ENCODE data around the gene LRSAM1.

Gene LRSAM1

GRCh38 chr9:127450830-127451607 lies at the start of gene LRSAM1, which contains the start of gene RPL12:
TSS of gene LRSAM1 (plus strand) at chr9:127451510. CDS start at chr9:127454528, 3,018 bp downstream.
TSS of gene RPL12 (minus strand) at chr9:127451406. CDS start at chr9:127451317, 89 bp downstream.
- DNase-seq = peak; percentile 98

- DNase-seq = no peak
Observed at GRCh38 chr9:127402401-127403090, 48.8 kb upstream of the LRSAM1 start.

GRCh38 chr9:127403507-127404192 lies 47.7 kb upstream of the LRSAM1 start:
- DNase-seq = no peak

- no peak for DNase-seq
Observed at GRCh38 chr9:127404631-127405030, 46.7 kb upstream of the LRSAM1 start.

- DNase-seq = no peak
Observed at GRCh38 chr9:127405344-127406125, 45.8 kb upstream of the LRSAM1 start.

- no peak for DNase-seq
Observed at GRCh38 chr9:127406799-127407491, 44.4 kb upstream of the LRSAM1 start.

GRCh38 chr9:127407492-127407843 lies 43.8 kb upstream of the LRSAM1 start:
- DNase-seq = no peak

GRCh38 chr9:127411122-127411521 lies 40.2 kb upstream of the LRSAM1 start:
- no peak for DNase-seq

- no peak for DNase-seq
Observed at GRCh38 chr9:127415141-127415540, 36.2 kb upstream of the LRSAM1 start.

GRCh38 chr9:127415657-127416056 lies 35.7 kb upstream of the LRSAM1 start:
- no peak for DNase-seq

GRCh38 chr9:127417131-127418036 lies 33.9 kb upstream of the LRSAM1 start:
- no peak for DNase-seq

- peak; percentile 43 for DNase-seq
Observed at GRCh38 chr9:127418037-127418471, 33.3 kb upstream of the LRSAM1 start.

GRCh38 chr9:127419348-127419747 lies 32.0 kb upstream of the LRSAM1 start:
- DNase-seq = no peak

- DNase-seq = no peak
Observed at GRCh38 chr9:127421057-127421456, 30.3 kb upstream of the LRSAM1 start.

GRCh38 chr9:127422133-127422782 lies 29.1 kb upstream of the LRSAM1 start:
- DNase-seq = no peak

GRCh38 chr9:127422787-127423186 lies 28.5 kb upstream of the LRSAM1 start:
- no peak for DNase-seq

- DNase-seq = no peak
Observed at GRCh38 chr9:127423476-127423933, 27.8 kb upstream of the LRSAM1 start.

GRCh38 chr9:127423934-127424675 lies 27.2 kb upstream of the LRSAM1 start, which contains the start of gene ZNF79:
TSS of gene ZNF79 (plus strand) at chr9:127424382. CDS start at chr9:127424788, 406 bp downstream.
- DNase-seq = peak; percentile 90

- DNase-seq = peak; percentile 30
Observed at GRCh38 chr9:127424676-127424999, 26.7 kb upstream of the LRSAM1 start.

- no peak for DNase-seq
Observed at GRCh38 chr9:127426756-127427155, 24.6 kb upstream of the LRSAM1 start.
